Measurements from ENCODE around the gene RMP24.

RMP24 gene

GRCh38 chr18:35993013-35993412 lies 20.5 kb downstream of the RMP24 start:
- H3K4me3 ChIP-seq (ENCODE audit: low read length): no peak overlapping the region
- H3K9ac ChIP-seq (ENCODE audit: extremely low read depth, low read length, poor library complexity, severe bottlenecking): no peak overlapping the region
- WGBS, 2 experiments (ENCODE audit: insufficient coverage in 1 of 2, insufficient read length in 1 of 2): 94 to 96% methylated on average over 5 to 6 of the region's 6 CpGs
- no peak for DNase-seq
- H3K9me3 ChIP-seq (ENCODE audit: control insufficient read depth, low read length): no peaks in the 10 kb centered on the region
- H3K4me3 Mint-ChIP-seq: no peak overlapping the region
- H3K4me1 ChIP-seq (ENCODE audit: control insufficient read depth, insufficient read depth, low read length): no peaks in the 10 kb centered on the region
- no peaks in the 10 kb centered on the region for H3K27me3 Mint-ChIP-seq (ENCODE audit: insufficient read depth)
- TF ChIP-seq, protein P1, sequence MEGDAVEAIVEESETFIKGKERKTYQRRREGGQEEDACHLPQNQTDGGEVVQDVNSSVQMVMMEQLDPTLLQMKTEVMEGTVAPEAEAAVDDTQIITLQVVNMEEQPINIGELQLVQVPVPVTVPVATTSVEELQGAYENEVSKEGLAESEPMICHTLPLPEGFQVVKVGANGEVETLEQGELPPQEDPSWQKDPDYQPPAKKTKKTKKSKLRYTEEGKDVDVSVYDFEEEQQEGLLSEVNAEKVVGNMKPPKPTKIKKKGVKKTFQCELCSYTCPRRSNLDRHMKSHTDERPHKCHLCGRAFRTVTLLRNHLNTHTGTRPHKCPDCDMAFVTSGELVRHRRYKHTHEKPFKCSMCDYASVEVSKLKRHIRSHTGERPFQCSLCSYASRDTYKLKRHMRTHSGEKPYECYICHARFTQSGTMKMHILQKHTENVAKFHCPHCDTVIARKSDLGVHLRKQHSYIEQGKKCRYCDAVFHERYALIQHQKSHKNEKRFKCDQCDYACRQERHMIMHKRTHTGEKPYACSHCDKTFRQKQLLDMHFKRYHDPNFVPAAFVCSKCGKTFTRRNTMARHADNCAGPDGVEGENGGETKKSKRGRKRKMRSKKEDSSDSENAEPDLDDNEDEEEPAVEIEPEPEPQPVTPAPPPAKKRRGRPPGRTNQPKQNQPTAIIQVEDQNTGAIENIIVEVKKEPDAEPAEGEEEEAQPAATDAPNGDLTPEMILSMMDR (conservative IDR thresholded peaks at IDR 0.05): no peak
- no peak overlapping the region for H3K27ac Mint-ChIP-seq
- H3K36me3 ChIP-seq (ENCODE audit: control insufficient read depth, insufficient read depth, low read length): peaks cover 34% of the 10 kb centered on the region
- H3K36me3 Mint-ChIP-seq (ENCODE audit: low read depth): peaks cover 20% of the 10 kb centered on the region
- H3K27ac ChIP-seq (ENCODE audit: low read depth, low read length): no peak overlapping the region
- no peaks in the 10 kb centered on the region for H3K27me3 ChIP-seq (ENCODE audit: control insufficient read depth, insufficient read depth, low read length, poor library complexity, severe bottlenecking)
- H3K9me3 Mint-ChIP-seq: no peaks in the 10 kb centered on the region
- H3K4me1 Mint-ChIP-seq: no peaks in the 10 kb centered on the region

- H3K27me3 Mint-ChIP-seq (ENCODE audit: insufficient read depth): no peaks in the 10 kb centered on the region
- WGBS, 2 experiments (ENCODE audit: insufficient coverage in 1 of 2, insufficient read length in 1 of 2): 78 to 81% methylated on average over 1 of the region's 1 CpG
These were observed 26.5 kb downstream of the RMP24 start for GRCh38 chr18:35998967-35999366.

GRCh38 chr18:35999925-36000324 lies 27.4 kb downstream of the RMP24 start:
- H3K27me3 ChIP-seq (ENCODE audit: control insufficient read depth, insufficient read depth, low read length, poor library complexity, severe bottlenecking): no peaks in the 10 kb centered on the region
- Mint-ChIP-seq H3K4me1 (no peaks in the 10 kb centered on the region), H3K4me3 (no peak overlapping the region), H3K36me3 (ENCODE audit: low read depth) (peaks cover 5% of the 10 kb centered on the region), H3K27ac (no peak overlapping the region), H3K9me3 (no peaks in the 10 kb centered on the region), H3K27me3 (ENCODE audit: insufficient read depth) (no peaks in the 10 kb centered on the region)
- DNase-seq: no peak
- 91 to 100% methylated on average over 1 of the region's 1 CpG for WGBS, 2 experiments (ENCODE audit: insufficient coverage in 1 of 2, insufficient read length in 1 of 2)
- no peak overlapping the region for H3K4me3 ChIP-seq (ENCODE audit: low read length)
- H3K9ac ChIP-seq (ENCODE audit: extremely low read depth, low read length, poor library complexity, severe bottlenecking): no peak overlapping the region
- TF ChIP-seq, protein P1 (conservative IDR thresholded peaks at IDR 0.05): no peak
- H3K9me3 ChIP-seq (ENCODE audit: control insufficient read depth, low read length): no peaks in the 10 kb centered on the region
- no peaks in the 10 kb centered on the region for H3K36me3 ChIP-seq (ENCODE audit: control insufficient read depth, insufficient read depth, low read length)
- H3K27ac ChIP-seq (ENCODE audit: low read depth, low read length): no peak overlapping the region
- H3K4me1 ChIP-seq (ENCODE audit: control insufficient read depth, insufficient read depth, low read length): no peaks in the 10 kb centered on the region

More at GRCh38 chr18:35998967-35999366, 26.5 kb downstream of the RMP24 start:
- Histone ChIP-seq H3K9ac (ENCODE audit: extremely low read depth, low read length, poor library complexity, severe bottlenecking) (no peak overlapping the region), H3K27ac (ENCODE audit: low read depth, low read length) (no peak overlapping the region), H3K4me1 (ENCODE audit: control insufficient read depth, insufficient read depth, low read length) (no peaks in the 10 kb centered on the region), H3K4me3 (ENCODE audit: low read length) (no peak overlapping the region), H3K27me3 (ENCODE audit: control insufficient read depth, insufficient read depth, low read length, poor library complexity, severe bottlenecking) (no peaks in the 10 kb centered on the region), H3K36me3 (ENCODE audit: control insufficient read depth, insufficient read depth, low read length) (no peaks in the 10 kb centered on the region), H3K9me3 (ENCODE audit: control insufficient read depth, low read length) (no peaks in the 10 kb centered on the region)
- Mint-ChIP-seq H3K9me3 (no peaks in the 10 kb centered on the region), H3K36me3 (ENCODE audit: low read depth) (peaks cover 2% of the 10 kb centered on the region), H3K4me3 (no peak overlapping the region), H3K4me1 (no peaks in the 10 kb centered on the region), H3K27ac (no peak overlapping the region)
- no peak for DNase-seq
- TF ChIP-seq, protein P1 (conservative IDR thresholded peaks at IDR 0.05): peak; percentile 59

Data from endodermal cell (in vitro differentiated cells).